LNCAP (cell line): ENCODE data around the gene LAMC1.

Experiments
- TF ChIP-seq, protein P1 (sequence below): fragments of 450-650 bp; IDR thresholded peaks from 2 replicates; pipeline ENCODE4 v1.5.1; 2017; ENCODE audit warnings: mild to moderate bottlenecking

LAMC1 gene

GRCh38 chr1:183096894-183097293, 73.7 kb downstream of the LAMC1 start:
- TF ChIP-seq, protein P1, sequence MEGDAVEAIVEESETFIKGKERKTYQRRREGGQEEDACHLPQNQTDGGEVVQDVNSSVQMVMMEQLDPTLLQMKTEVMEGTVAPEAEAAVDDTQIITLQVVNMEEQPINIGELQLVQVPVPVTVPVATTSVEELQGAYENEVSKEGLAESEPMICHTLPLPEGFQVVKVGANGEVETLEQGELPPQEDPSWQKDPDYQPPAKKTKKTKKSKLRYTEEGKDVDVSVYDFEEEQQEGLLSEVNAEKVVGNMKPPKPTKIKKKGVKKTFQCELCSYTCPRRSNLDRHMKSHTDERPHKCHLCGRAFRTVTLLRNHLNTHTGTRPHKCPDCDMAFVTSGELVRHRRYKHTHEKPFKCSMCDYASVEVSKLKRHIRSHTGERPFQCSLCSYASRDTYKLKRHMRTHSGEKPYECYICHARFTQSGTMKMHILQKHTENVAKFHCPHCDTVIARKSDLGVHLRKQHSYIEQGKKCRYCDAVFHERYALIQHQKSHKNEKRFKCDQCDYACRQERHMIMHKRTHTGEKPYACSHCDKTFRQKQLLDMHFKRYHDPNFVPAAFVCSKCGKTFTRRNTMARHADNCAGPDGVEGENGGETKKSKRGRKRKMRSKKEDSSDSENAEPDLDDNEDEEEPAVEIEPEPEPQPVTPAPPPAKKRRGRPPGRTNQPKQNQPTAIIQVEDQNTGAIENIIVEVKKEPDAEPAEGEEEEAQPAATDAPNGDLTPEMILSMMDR, result no peak

DNA sequence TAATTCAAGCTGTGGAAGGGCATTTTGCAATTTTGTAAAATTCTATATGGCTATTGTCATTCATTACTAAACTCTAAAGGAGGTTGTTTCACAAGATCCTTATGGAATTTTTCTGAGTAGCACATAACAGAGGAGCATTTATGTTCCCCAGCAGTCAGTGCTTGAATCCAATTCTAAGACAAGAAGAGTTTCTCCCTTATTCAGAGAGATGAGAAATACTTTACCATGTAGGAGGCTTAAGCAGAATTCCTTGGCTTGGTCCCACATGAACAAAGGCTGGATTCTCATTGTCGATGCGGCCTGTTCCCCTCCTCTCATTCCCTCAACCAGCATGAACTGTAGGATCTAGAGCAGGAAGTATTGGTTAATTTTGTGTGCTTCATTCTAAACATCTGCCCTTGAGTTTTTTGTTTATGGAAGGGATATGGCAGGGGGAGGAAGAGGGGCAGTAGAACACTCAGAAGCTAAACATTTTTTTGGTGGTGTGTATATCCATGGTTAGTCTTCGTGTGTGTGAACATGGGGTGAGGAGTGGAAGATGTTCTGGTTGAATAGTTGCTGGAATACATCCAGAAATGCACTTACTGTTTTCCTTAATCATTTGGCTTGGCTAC, 74.3 kb downstream of the LAMC1 start:
- TF ChIP-seq, protein P1, result no peak

DNA sequence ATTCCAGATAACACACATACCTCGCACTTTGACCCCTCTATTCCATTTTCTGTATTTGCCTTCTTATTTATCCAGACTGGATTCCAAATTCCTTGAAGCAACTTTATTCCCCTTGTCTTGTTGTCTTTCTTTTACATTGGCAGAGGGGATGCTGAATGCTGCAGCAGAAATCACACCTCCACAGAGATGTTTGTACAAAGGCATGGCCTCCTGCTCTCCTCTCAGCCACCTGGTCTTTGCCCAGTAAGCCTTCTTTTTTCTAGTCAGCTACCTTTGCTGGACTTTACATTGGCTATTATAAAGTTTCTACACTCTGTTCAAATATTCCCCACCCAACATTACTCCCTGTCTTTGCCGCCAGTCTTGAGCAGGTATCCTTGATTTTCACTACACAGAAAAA, 75.1 kb downstream of the LAMC1 start:
- TF ChIP-seq, protein P1, result no peak

- TF ChIP-seq, protein P1, result no peak
These were observed 77.2 kb downstream of the LAMC1 start for GRCh38 chr1:183100361-183100974.

GRCh38 chr1:183101081-183101480, 77.9 kb downstream of the LAMC1 start:
- TF ChIP-seq, protein P1, result no peak

DNA sequence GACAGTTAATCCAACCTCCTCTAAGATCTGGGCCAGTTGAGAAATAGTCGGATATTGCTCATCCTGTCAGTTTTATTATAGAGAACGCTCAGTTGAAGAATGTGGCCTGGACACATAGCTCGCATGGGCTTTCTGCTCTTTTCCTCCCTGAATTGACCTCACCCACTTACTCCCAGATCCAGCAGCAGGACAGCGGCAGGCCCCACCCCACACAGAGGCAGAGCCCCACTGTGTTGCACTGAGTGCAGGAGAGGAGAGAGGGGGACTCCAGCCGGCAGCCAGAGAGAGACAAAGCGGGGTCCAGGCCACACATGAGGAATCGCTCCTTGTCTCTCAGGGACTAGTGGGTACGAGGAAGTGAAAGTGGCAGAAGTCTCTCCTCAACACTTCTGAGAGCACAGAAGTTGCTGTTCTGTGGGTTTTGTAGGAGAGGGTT, 78.6 kb downstream of the LAMC1 start:
- TF ChIP-seq, protein P1, result no peak

DNA sequence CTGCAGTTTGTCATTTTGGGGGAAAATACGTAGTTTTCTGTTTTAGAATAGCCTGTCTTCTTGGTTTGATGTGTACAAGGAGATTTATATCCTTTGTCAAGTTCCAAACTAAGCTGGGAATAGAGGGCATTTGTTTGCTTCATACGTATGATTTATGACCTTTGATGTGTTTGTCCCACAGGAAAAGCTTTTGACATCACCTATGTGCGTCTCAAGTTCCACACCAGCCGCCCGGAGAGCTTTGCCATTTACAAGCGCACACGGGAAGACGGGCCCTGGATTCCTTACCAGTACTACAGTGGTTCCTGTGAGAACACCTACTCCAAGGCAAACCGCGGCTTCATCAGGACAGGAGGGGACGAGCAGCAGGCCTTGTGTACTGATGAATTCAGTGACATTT, 79.9 kb downstream of the LAMC1 start:
- TF ChIP-seq, protein P1, result no peak

- TF ChIP-seq, protein P1, result no peak
These were observed 80.4 kb downstream of the LAMC1 start for GRCh38 chr1:183103577-183103976.
